GM12878 (cell line): ENCODE data around the gene AGRN. TPM values are rescaled to one million over a fixed set of nuclear protein-coding genes. Genes with fewer than 3 reads are reported as not detected.

Experiments used
- ATAC-seq: fragments of 200-7000 bp; cut with Tn5 transposase; 3 replicates; pipeline ENCODE4 v1.9.1; 2020; ENCODE audit warnings: mild to moderate bottlenecking, moderate library complexity
- BruUV-seq: library from RNA; stranded (reverse); fragments of 400-500 nt; replicated peaks from 2 replicates; lab custom pipeline; 2021; lab: Mats Ljungman, UMichigan
- CTCF ChIA-PET: fragments of 300-600 bp; sonication (Branson Sonifier 250); formaldehyde crosslinking; extraction: SDS; loops from one replicate; lab custom pipeline; 2021; ENCODE audit warnings: inconsistent platforms; lab: Yijun Ruan, JAX
- POLR2A ChIA-PET: fragments of 350-600 bp; formaldehyde crosslinking; extraction: SDS; loops from one replicate; lab custom pipeline; 2021; ENCODE audit warnings: inconsistent platforms; lab: Charles Lee
- RAD21 ChIA-PET: fragments of 300-600 bp; sonication (Branson Sonifier 250); formaldehyde crosslinking; loops from one replicate; lab custom pipeline; 2023; ENCODE audit warnings: antibody characterized with exemption; ENCODE audit not compliant: unreplicated experiment; lab: Charles Lee
- SMC1A ChIA-PET: fragments of 300-600 bp; sonication (Branson Sonifier 250); formaldehyde crosslinking; loops from one replicate; lab custom pipeline; 2023; ENCODE audit not compliant: unreplicated experiment, uncharacterized antibody; lab: Charles Lee
- DNase-seq: peaks from one replicate; pipeline ENCODE4 v3.0.0-alpha.2; 2011; ENCODE audit warnings: low read depth, low spot score
- FAIRE-seq: peaks from 3 replicates; lab custom pipeline; 2011; peaks lifted over from hg19 to GRCh38; lab: Jason Lieb, UNC
- H2AFZ ChIP-seq: 2 replicates; pipeline ENCODE4 v1.6.0; 2011; ENCODE audit warnings: low read depth, low read length, control low read depth; ENCODE audit not compliant: control insufficient read depth
- H3K27ac ChIP-seq: 2 replicates; pipeline ENCODE4 v1.5.1; 2011; ENCODE audit warnings: control low read depth; ENCODE audit not compliant: control insufficient read depth, insufficient read depth
- H3K27me3 ChIP-seq, 2 experiments: replicated peaks in 1 of 2; 2 replicates each; pipeline versions ENCODE4 v1.6.0 to v1.6.1; 2011; ENCODE audit warnings: low read length in 1 of 2; ENCODE audit not compliant: control insufficient read depth in 2 of 2, insufficient read depth in 2 of 2
- H3K36me3 ChIP-seq, 2 experiments: 2 replicates each; pipeline ENCODE4 v1.5.1; 2011; ENCODE audit warnings: low read length in 1 of 2; ENCODE audit not compliant: control insufficient read depth in 2 of 2, insufficient read depth in 2 of 2
- H3K4me1 ChIP-seq: 2 replicates; pipeline ENCODE4 v1.6.1; 2011; ENCODE audit warnings: mild to moderate bottlenecking, low read length, moderate library complexity, mixed read lengths; ENCODE audit not compliant: control insufficient read depth, insufficient read depth
- H3K4me2 ChIP-seq: 2 replicates; pipeline ENCODE4 v1.6.0; 2011; ENCODE audit warnings: control low read depth; ENCODE audit not compliant: control insufficient read depth, insufficient read depth
- H3K4me3 ChIP-seq: fragments of 200-600 bp; sonication (generic); 2 replicates; pipeline ENCODE4 v1.5.1; 2016
- H3K79me2 ChIP-seq: 2 replicates; pipeline ENCODE4 v1.6.0; 2011; ENCODE audit warnings: low read length; ENCODE audit not compliant: control insufficient read depth, insufficient read depth
- H3K9ac ChIP-seq: 2 replicates; pipeline ENCODE4 v1.8.0; 2011; ENCODE audit warnings: low read length, control low read depth, mixed read lengths; ENCODE audit not compliant: control insufficient read depth, insufficient read depth
- H3K9me3 ChIP-seq: replicated peaks from 3 replicates; pipeline ENCODE4 v1.5.1; 2011; ENCODE audit warnings: mild to moderate bottlenecking, low read length; ENCODE audit not compliant: control insufficient read depth, insufficient read depth
- H4K20me1 ChIP-seq: 2 replicates; pipeline ENCODE4 v1.6.0; 2011; ENCODE audit not compliant: control insufficient read depth, insufficient read depth
- ATF7 ChIP-seq: fragments of 450-650 bp; IDR thresholded peaks from 2 replicates; pipeline ENCODE4 v1.6.1; 2016; ENCODE audit warnings: low read depth, mild to moderate bottlenecking
- BHLHE40 ChIP-seq, 2 experiments: fragments of 450-650 bp in 1 of 2; IDR thresholded peaks; 2 replicates each; pipeline ENCODE4 v1.6.1; 2011 to 2017; ENCODE audit warnings: low read depth in 2 of 2, borderline replicate concordance in 1 of 2, improper control_type of control experiment in 1 of 2, low read length in 1 of 2, mild to moderate bottlenecking in 1 of 2
- CEBPB ChIP-seq, 2 experiments: fragments of 150-350 bp in 1 of 2; IDR thresholded peaks; 2 replicates each; pipeline ENCODE4 v1.6.1; 2012 to 2014; ENCODE audit warnings: low read depth in 2 of 2, low read length in 2 of 2, borderline replicate concordance in 1 of 2, inconsistent platforms in 1 of 2
- CEBPZ ChIP-seq: fragments of 150-350 bp; IDR thresholded peaks from 2 replicates; pipeline ENCODE4 v1.6.1; 2016; ENCODE audit warnings: low read depth, low read length
- EZH2 ChIP-seq: IDR thresholded peaks from 2 replicates; pipeline ENCODE4 v1.6.1; 2012; ENCODE audit warnings: low read depth, mild to moderate bottlenecking, control low read depth, inconsistent platforms, low read length, borderline replicate concordance; ENCODE audit not compliant: control insufficient read depth
- IKZF2 ChIP-seq, 2 experiments: fragments of 450-650 bp; IDR thresholded peaks; 2 replicates each; pipeline ENCODE4 v1.6.1; 2017; ENCODE audit warnings: mild to moderate bottlenecking in 2 of 2, moderate library complexity in 2 of 2
- NBN ChIP-seq: fragments of 450-650 bp; IDR thresholded peaks from 2 replicates; pipeline ENCODE4 v1.6.1; 2016
- ZBED1 ChIP-seq: IDR thresholded peaks from 2 replicates; pipeline ENCODE4 v1.6.1; 2016; ENCODE audit warnings: borderline replicate concordance
- ZBTB11 ChIP-seq: fragments of 450-650 bp; formaldehyde crosslinking; IDR thresholded peaks from 2 replicates; pipeline ENCODE4 v1.5.0; 2022; ENCODE audit warnings: mild to moderate bottlenecking, missing genetic modification characterization
- ZNF207 ChIP-seq: fragments of 450-650 bp; IDR thresholded peaks from 2 replicates; pipeline ENCODE4 v1.6.1; 2014; ENCODE audit warnings: antibody characterized with exemption, mild to moderate bottlenecking, borderline replicate concordance
- WGBS: methylation state at CpG from one replicate; pipeline ENCODE4 v1.1.6; 2016; ENCODE audit warnings: low lambda C conversion rate; ENCODE audit not compliant: insufficient replicate concordance, insufficient coverage; ENCODE audit errors: missing lambda C conversion rate; 5-methylcytosine and 5-hydroxymethylcytosine counted together
- in situ Hi-C: fragments of 300-500 bp; cut with MboI; formaldehyde crosslinking; loops from 9 replicates; pipeline ENCODE4 v1.14.3; 2018; ENCODE audit warnings: mixed read lengths
- intact Hi-C: fragments of 100-400 bp; cut with micrococcal nuclease; formaldehyde crosslinking; loops from one replicate; pipeline ENCODE4 v1.14.2; 2022; ENCODE audit not compliant: unreplicated experiment
- polyA plus RNA-seq, 11 experiments: library from polyadenylated mRNA; depleted of rRNA in 4 of 11; unstranded in 6 of 11; stranded (reverse) in 5 of 11; fragments of >200 nt; fragmentation: Nextera tagmentation in 4 of 11; fragmentation: Illumina TruSeq in 1 of 11; extraction: Ambion mirVana in 4 of 11; extraction: Trizol in 1 of 11; gene quantifications; 1 replicate in 1 of 11; 2 replicates in 10 of 11; pipeline versions ENCODE4 v1.2.1 to v1.2.3, GENCODE V29; 2011 to 2016; ENCODE audit warnings: inconsistent platforms in 2 of 11, missing spikeins in 2 of 11, low read depth in 1 of 11
- total RNA-seq, 4 experiments: library from RNA; depleted of rRNA in 3 of 4; stranded (reverse); fragments of >200 nt in 3 of 4; fragmentation: Illumina TruSeq in 1 of 4; extraction: Trizol in 1 of 4; gene quantifications; 2 replicates each; pipeline versions ENCODE4 v1.2.1 to v1.2.3, GENCODE V29; 2013 to 2021

Gene AGRN
- total and polyA plus RNA-seq, 10 of the 15 experiments (the other 5 are each of a cell fraction or from before 2014, with no cell fraction given): 0.02 to 41.8 (median 4.1) TPM

- ChIA-PET CTCF (interaction anchor here (0.7 to 8.7 kb wide), 16 partner anchors 8 to 226 kb away, joined by 3 to 83 read pairs (median 6); partner anchors contain the start of genes ISG15, NOC2L and PERM1), RAD21 (interaction anchor here (0.7 to 3.7 kb wide), 20 partner anchors 13 to 227 kb away, joined by 3 to 58 read pairs (median 7); partner anchors contain the start of genes AGRN, ISG15 and PERM1), POLR2A (interaction anchor here (0.6 to 2.7 kb wide), 8 partner anchors 15 to 186 kb away, joined by 3 to 15 read pairs (median 5); no protein-coding TSS in a partner anchor), SMC1A (interaction anchor here (0.8 to 2.7 kb wide), 8 partner anchors 25 to 186 kb away, joined by 3 to 24 read pairs (median 8); partner anchors contain the start of gene ISG15)
- peak overlapping the region; percentile 68 for H2AFZ ChIP-seq
- H3K4me3 ChIP-seq: peak overlapping the region; percentile 63
- H3K4me2 ChIP-seq: peak overlapping the region; percentile 78
- ATAC-seq (peak; percentile 79), FAIRE-seq (peak; percentile 78), DNase-seq (peak; percentile 79)
- WGBS: 7% methylated on average over 46 of the region's 50 CpGs
- intact Hi-C loops: loop anchor here (1.0 to 10.0 kb wide), 6 partner anchors 25 to 159 kb away; no protein-coding TSS in a partner anchor
- no peaks in the 10 kb centered on the region for H3K9me3 ChIP-seq
- no peaks in the 10 kb centered on the region for H3K79me2 ChIP-seq
- H3K27me3 ChIP-seq: no peaks in the 10 kb centered on the region
- H3K4me1 ChIP-seq: peaks cover 18% of the 10 kb centered on the region
- BruUV-seq: no TSS peak
- no peaks in the 10 kb centered on the region for H4K20me1 ChIP-seq
- in situ Hi-C loops: loop anchor here (5.0 kb wide), 2 partner anchors 42 to 82 kb away; partner anchors contain the start of genes AGRN and PERM1
- no peaks in the 10 kb centered on the region for H3K36me3 ChIP-seq
- peak overlapping the region; percentile 54; the same call in 1 of the 2 replicates for H3K9ac ChIP-seq
- H3K27ac ChIP-seq: peak overlapping the region; percentile 69
- TF ChIP-seq ZBED1 (peak; percentile 41; the same call in 1 of the 2 replicates), NBN (peak; percentile 89), CEBPZ (no peak), ZNF207 (peak; percentile 58; the same call in 1 of the 2 replicates), ZBTB11 (CRISPR knock-in tag) (no peak), IKZF2 (IDR thresholded peaks at IDR 0.05) (peak; percentile 80 to 93), CEBPB (IDR thresholded peaks at IDR 0.05; ENCODE audit: borderline replicate concordance in 1 of 2, low read depth in 2 of 2, low read length in 2 of 2) (0 out of 4 replicates have a peak, but pooled peaks of 1 of the 2 experiments have one; percentile 19), ATF7 (peak; percentile 90), BHLHE40 (IDR thresholded peaks at IDR 0.05; ENCODE audit: borderline replicate concordance in 1 of 2, low read depth in 2 of 2, low read length in 1 of 2) (peak; percentile 77 to 94), EZH2 (no peak)
Observed at GRCh38 chr1:1063945-1064831, 44.3 kb downstream of the AGRN start.
